HL-60 (cell line): ENCODE results near the gene SMIM13.

Experiments
- CTCF ChIP-seq: IDR thresholded peaks from one replicate; pipeline ENCODE4 v1.5.1; 2011; ENCODE audit warnings: low read length, control low read depth, inconsistent platforms; ENCODE audit not compliant: insufficient read depth
- GABPA ChIP-seq: IDR thresholded peaks from 2 replicates; pipeline ENCODE4 v1.6.1; 2012; ENCODE audit warnings: low read depth
- POLR2AphosphoS5 ChIP-seq: IDR thresholded peaks from 2 replicates; pipeline ENCODE4 v1.6.1; 2012; ENCODE audit warnings: low read depth
- REST ChIP-seq: IDR thresholded peaks from 2 replicates; pipeline ENCODE4 v1.6.1; 2012; ENCODE audit warnings: low read depth; ENCODE audit not compliant: insufficient replicate concordance
- SPI1 ChIP-seq: IDR thresholded peaks from 2 replicates; pipeline ENCODE4 v1.6.1; 2012; ENCODE audit warnings: low read depth, mild to moderate bottlenecking, borderline replicate concordance

GRCh38 chr6:11121851-11122250 lies 28.2 kb downstream of the SMIM13 start:
- TF ChIP-seq CTCF (no peak), REST (no peak), POLR2AphosphoS5 (no peak), GABPA (no peak), SPI1 (no peak)
